GM12865 (cell line): Measurements from ENCODE around the gene TOPORS.

ENCODE experiments used
- DNase-seq: peaks from one replicate; pipeline ENCODE4 v3.0.0; 2010; ENCODE audit warnings: low read depth
- H3K4me3 ChIP-seq: 2 replicates; pipeline ENCODE4 v1.5.1; 2011; ENCODE audit warnings: mild to moderate bottlenecking, low read depth, low read length, control low read depth
- TF ChIP-seq, protein P1 (sequence below): IDR thresholded peaks from 2 replicates; pipeline ENCODE4 v1.5.1; 2011; ENCODE audit warnings: low read length, control low read depth, low read depth, inconsistent platforms; ENCODE audit not compliant: insufficient read depth; ENCODE audit errors: missing control alignments

Gene TOPORS

DNA sequence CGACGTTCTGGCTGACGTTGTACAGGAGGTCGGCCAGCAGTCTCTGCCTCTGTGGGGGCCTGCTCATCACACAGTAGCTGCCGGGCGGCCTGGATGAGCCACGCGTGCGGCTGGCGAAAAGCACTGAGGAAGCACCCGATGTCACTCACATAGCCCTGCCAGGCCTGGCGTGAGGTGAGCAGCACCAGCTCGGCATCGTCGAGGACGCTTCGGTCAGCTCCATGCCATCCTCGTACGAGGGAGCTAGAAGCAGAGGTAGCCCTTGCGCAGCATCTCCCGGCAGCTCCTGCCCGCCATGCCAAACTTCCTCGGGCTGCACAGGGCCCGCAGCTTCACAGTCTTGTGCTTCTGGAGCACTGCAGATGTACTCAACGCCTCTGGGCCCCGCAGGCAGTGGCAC lies 14.4 kb upstream of the TOPORS start:
- TF ChIP-seq, protein P1, sequence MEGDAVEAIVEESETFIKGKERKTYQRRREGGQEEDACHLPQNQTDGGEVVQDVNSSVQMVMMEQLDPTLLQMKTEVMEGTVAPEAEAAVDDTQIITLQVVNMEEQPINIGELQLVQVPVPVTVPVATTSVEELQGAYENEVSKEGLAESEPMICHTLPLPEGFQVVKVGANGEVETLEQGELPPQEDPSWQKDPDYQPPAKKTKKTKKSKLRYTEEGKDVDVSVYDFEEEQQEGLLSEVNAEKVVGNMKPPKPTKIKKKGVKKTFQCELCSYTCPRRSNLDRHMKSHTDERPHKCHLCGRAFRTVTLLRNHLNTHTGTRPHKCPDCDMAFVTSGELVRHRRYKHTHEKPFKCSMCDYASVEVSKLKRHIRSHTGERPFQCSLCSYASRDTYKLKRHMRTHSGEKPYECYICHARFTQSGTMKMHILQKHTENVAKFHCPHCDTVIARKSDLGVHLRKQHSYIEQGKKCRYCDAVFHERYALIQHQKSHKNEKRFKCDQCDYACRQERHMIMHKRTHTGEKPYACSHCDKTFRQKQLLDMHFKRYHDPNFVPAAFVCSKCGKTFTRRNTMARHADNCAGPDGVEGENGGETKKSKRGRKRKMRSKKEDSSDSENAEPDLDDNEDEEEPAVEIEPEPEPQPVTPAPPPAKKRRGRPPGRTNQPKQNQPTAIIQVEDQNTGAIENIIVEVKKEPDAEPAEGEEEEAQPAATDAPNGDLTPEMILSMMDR = no peak
- no peak for DNase-seq
- no peak overlapping the region for H3K4me3 ChIP-seq

DNA sequence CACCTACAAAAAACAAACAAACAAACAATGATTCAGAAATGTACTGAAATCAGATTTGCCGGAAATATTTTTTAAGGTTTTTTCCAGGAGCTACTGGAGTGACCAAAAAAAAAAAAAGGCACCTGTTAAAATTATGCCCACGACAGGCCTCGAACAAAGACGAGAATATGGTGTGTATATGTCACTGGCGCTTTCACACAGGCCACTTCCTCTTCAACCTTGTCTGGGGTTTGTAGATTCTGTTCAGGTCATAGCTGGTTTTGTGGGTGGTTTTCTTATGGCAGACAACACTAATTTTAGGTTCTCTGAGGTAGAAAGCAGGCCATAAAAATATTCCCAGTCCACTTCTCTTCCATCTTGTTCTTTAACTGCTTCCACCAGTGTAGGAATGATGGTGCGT lies 13.6 kb upstream of the TOPORS start:
- no peak for DNase-seq
- TF ChIP-seq, protein P1 = no peak

DNA sequence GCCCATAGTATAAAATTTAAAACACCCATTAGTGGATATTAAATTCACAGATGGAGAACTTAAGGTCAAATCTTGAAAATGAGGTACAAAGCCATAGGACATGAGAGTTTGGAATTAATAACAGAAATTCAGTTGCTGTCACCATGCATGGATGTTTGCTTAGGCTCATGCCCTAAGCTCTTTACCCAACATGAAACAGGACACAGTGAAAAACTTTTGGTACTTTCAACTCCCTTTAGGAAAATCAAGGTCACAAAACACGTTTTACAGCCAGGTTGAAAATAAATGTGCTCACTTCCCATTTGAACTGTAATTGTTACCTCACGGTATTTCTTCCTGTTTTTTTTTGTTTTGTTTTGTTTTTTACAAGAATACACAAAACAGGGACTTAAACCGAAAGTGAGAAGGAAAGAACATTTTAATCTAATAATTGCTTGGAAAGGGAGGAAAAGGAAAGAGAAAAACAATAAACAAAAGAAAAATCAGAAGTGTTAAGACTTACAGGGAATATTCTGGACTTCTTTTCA lies 6.1 kb upstream of the TOPORS start:
- no peak for DNase-seq
- TF ChIP-seq, protein P1 = no peak
- no peak overlapping the region for H3K4me3 ChIP-seq

More for the DNA sequence above, 13.6 kb upstream of the TOPORS start:
- H3K4me3 ChIP-seq = no peak overlapping the region

DNA sequence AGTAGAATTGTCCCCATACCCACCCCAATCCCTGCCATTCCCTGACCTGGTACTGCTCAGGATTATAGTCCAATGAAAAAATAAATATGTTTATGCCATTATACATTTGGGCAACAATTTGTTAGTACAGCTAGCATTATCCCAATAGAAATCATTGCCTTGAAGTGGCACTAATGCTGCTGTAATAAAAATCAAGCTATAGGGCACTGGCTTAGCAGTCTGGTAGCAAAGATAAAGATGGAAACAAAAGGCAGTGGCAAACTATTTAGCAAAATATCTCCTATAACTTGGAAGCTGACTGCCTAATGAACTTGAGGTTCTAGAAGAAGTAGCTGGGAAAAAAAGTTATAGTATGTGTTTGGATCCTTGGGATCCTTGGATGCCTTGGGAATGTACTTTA lies 2.2 kb upstream of the TOPORS start:
- no peak overlapping the region for H3K4me3 ChIP-seq
- DNase-seq = no peak
- TF ChIP-seq, protein P1 = no peak

DNA sequence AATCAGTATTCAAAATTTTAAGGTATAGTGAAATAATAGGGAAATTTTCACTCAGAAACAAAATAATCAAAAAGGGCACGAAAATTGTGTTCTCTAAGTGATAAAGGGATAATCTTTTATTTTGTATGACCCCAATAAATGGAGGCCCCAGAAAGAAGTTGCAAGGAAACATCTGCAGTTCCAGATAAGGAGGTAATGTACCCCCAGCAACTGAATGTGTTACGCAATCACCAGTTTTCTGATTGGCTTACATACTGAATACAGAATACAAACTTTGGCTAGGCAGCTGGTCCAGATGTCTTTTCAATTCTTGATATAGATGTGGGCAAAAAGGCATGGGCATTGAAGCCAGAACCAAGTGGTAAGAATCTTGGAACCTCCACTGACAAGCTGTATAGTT lies 1.7 kb upstream of the TOPORS start:
- DNase-seq = no peak
- no peak overlapping the region for H3K4me3 ChIP-seq
- TF ChIP-seq, protein P1 = no peak

DNA sequence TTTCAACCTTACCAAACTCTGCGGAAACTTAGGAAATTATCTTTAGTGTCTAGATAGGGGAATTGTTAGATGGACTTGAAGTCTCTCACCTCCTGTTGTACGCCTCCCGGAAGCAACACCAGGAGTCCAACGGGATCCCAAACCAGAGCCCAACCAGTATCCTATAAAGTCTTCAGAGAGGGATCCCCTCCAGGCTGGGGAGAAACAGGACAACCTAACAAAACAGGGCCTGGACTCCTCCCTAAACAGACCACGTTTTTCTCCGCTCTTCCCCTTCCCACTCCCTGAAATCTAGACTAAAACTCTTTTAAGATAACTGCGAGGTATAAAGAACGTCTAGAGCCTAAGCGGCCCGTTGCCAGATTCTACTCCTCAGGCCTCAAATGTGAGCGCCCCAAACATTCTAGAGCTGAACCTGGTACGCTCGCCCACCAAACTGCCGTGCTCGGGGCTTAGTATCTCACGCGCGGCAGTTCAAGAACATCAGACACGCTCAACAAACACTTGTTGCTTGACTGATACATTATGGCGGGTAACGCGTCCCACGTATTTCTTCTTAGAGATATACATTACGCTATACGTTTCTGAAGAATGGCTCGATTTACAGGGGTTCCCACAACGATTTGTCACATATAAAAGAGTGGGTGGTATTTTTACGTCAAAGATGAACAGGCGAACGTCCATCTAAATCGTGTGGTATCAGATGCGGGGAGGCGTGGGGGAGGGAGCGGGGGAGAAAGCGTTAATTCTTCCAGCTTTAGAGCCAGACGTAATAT lies 922 bp downstream of the TOPORS start:
- TF ChIP-seq, protein P1 = no peak
- peak; percentile 52 for DNase-seq
- H3K4me3 ChIP-seq = peak overlapping the region; percentile 71

DNA sequence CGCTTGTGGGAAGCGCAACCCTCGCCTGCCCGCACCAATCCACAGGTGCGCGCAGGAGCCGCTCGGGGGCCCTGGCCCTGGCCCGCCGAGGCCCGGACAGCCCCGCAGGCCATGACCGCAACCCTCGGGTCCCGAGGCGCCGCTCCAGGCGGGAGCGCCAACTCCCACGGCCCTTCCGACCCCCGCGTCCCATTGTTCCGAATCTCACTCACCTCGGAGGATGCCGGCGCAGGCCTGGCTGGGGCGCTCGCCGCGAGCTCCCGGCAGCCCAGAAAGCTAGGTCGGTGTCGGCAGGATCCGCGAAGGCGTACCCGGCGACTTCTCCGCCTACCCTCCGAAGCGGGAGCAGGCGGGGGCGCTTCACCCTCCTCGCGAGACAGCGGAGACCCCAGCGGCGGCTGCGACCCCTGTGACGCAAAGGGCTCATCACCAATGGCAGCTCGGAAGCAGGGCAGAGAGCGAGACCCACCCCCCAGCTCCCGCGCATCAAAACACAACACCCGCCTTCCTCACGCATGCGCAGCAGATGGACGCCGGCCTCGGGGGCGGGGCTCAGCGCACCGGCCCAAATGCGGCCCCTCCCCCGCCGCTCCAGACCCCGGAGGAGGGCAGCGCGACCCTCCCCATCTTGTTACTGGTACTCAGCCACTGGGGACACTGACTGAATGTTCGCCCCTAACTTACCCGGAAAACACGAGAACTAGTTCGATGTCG lies 1.7 kb downstream of the TOPORS start:
- peak overlapping the region; percentile 71 for H3K4me3 ChIP-seq
- TF ChIP-seq, protein P1 = no peak
- DNase-seq = peak; percentile 94
